ENCODE measurements around the gene C1QTNF6. TPM values are rescaled to one million over a fixed set of nuclear protein-coding genes. Genes with fewer than 3 reads are reported as not detected.

C1QTNF6 gene
- total and polyA plus RNA-seq, 2 donors (not counting 3 experiments of a cell fraction or from before 2014, with no cell fraction given) = 20.2 to 27.6 TPM

DNA sequence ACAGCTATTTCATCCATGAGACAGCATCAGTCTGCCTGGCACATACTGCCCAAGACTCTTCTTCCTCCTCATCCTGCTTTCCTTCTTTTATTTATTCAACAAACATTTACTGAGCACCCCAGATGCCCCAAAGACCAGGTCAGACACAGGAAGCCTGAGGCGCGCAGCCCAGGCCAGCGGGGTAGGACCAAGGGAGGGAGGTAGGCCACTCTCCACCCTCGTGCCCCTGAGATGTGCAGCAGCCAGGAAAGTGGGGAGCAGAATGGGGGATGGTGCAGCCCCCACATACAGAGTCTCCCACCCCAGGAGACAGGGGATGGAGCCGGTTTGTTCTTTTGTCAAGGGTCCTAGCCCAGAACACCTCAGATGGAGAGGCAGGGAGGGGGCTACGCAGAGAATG is 34.1 kb downstream of the C1QTNF6 start:
- H3K79me2 ChIP-seq (ENCODE audit: control insufficient read depth, insufficient read depth, low read length) = no peaks in the 10 kb centered on the region
- H3K36me3 ChIP-seq (ENCODE audit: control insufficient read depth in 2 of 2, extremely low read depth in 1 of 2, insufficient read depth in 2 of 2, low read length in 2 of 2) = no peaks in the 10 kb centered on the region
- peaks cover 0 to 5% of the 10 kb centered on the region in 2 experiments for H3K27me3 ChIP-seq (ENCODE audit: control insufficient read depth in 2 of 2, insufficient read depth in 2 of 2, low read length in 2 of 2)
- ChIA-PET POLR2A (no interaction called here), CTCF (interaction anchor here (1.6 kb wide), 1 partner anchor 78 kb away, joined by 4 read pairs; no protein-coding TSS in a partner anchor)
- DNase-seq (ENCODE audit: low read depth, low spot score) (no peak), FAIRE-seq (no peak)
- H3K9me3 ChIP-seq (replicated peaks; ENCODE audit: control insufficient read depth, insufficient read depth, low read length) = no peaks in the 10 kb centered on the region
- no peak overlapping the region for H3K4me2 ChIP-seq (ENCODE audit: insufficient read depth, low read length)
- H3K27ac ChIP-seq (ENCODE audit: insufficient read depth, low read depth, low read length) = no peak overlapping the region
- no peak overlapping the region for H2AFZ ChIP-seq (ENCODE audit: low read depth, low read length)
- intact Hi-C loops (cut with micrococcal nuclease) (no loop called here), dilution Hi-C loops (cut with MboI; ENCODE audit: extremely low pct_ligation_motif_present, low sequenced_read_pairs) (no loop called here)
- no peaks in the 10 kb centered on the region for H3K9me1 ChIP-seq (replicated peaks; ENCODE audit: control insufficient read depth, extremely low read depth, insufficient read depth, low read length)
- H4K20me1 ChIP-seq (replicated peaks; ENCODE audit: control insufficient read depth, extremely low read depth, insufficient read depth, low read length) = no peaks in the 10 kb centered on the region
- no peak overlapping the region for H3K9ac ChIP-seq (replicated peaks; ENCODE audit: extremely low read depth, insufficient read depth, low read length)
- H3K4me1 ChIP-seq (ENCODE audit: control insufficient read depth, extremely low read depth, insufficient read depth, low read length) = no peaks in the 10 kb centered on the region
- no peak overlapping the region for H3K4me3 ChIP-seq (replicated peaks in 1 of 3; ENCODE audit: insufficient read depth in 1 of 3, low read depth in 1 of 3, low read length in 3 of 3)
- TF ChIP-seq GATA2 (IDR thresholded peaks at IDR 0.05; ENCODE audit: insufficient read depth, insufficient read length, low read depth, low read length) = no peak
- no peak for TF ChIP-seq EZH2 (IDR thresholded peaks at IDR 0.05; ENCODE audit: borderline replicate concordance, low read depth, low read length, severe bottlenecking)
- TF ChIP-seq POLR2AphosphoS5 (IDR thresholded peaks at IDR 0.05; ENCODE audit: insufficient read depth, low read depth, low read length) = no peak
- TF ChIP-seq POLR2A (IDR thresholded peaks at IDR 0.05; ENCODE audit: low read depth, low read length) = no peak
- no peak for TF ChIP-seq MYC (IDR thresholded peaks at IDR 0.05; ENCODE audit: low read depth, low read length)
- no peak for TF ChIP-seq FOS (IDR thresholded peaks at IDR 0.05; ENCODE audit: borderline replicate concordance, insufficient read depth, low read length)
- TF ChIP-seq, protein P1, sequence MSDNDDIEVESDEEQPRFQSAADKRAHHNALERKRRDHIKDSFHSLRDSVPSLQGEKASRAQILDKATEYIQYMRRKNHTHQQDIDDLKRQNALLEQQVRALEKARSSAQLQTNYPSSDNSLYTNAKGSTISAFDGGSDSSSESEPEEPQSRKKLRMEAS (IDR thresholded peaks at IDR 0.05; ENCODE audit: insufficient read depth, insufficient read length) = no peak
- TF ChIP-seq JUN (IDR thresholded peaks at IDR 0.05; ENCODE audit: borderline replicate concordance, insufficient read depth, insufficient read length, low read depth) = no peak
- TF ChIP-seq, protein P2, sequence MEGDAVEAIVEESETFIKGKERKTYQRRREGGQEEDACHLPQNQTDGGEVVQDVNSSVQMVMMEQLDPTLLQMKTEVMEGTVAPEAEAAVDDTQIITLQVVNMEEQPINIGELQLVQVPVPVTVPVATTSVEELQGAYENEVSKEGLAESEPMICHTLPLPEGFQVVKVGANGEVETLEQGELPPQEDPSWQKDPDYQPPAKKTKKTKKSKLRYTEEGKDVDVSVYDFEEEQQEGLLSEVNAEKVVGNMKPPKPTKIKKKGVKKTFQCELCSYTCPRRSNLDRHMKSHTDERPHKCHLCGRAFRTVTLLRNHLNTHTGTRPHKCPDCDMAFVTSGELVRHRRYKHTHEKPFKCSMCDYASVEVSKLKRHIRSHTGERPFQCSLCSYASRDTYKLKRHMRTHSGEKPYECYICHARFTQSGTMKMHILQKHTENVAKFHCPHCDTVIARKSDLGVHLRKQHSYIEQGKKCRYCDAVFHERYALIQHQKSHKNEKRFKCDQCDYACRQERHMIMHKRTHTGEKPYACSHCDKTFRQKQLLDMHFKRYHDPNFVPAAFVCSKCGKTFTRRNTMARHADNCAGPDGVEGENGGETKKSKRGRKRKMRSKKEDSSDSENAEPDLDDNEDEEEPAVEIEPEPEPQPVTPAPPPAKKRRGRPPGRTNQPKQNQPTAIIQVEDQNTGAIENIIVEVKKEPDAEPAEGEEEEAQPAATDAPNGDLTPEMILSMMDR (IDR thresholded peaks at IDR 0.05; ENCODE audit: extremely low read depth in 1 of 2, insufficient read depth in 1 of 2, low read depth in 1 of 2, low read length in 2 of 2) = no peak
- BruUV-seq (replicated peaks) = no TSS peak

Data from endothelial cell of umbilical vein (primary cell).